SK-N-MC (cell line): Measurements from ENCODE around the gene OR13C5.

Experiments used
- DNase-seq: peaks from one replicate; pipeline ENCODE4 v3.0.0-alpha.2; 2011; ENCODE audit warnings: low read depth, low spot score
- H3K27ac ChIP-seq: fragments of 200-600 bp; sonication (generic); 2 replicates; pipeline ENCODE4 v1.5.1; 2016; ENCODE audit warnings: mixed run types
- H3K36me3 ChIP-seq: fragments of 200-600 bp; sonication (generic); 2 replicates; pipeline ENCODE4 v1.6.1; 2017; ENCODE audit warnings: antibody characterized with exemption, low read length, mixed read lengths; ENCODE audit not compliant: insufficient read depth
- H3K4me3 ChIP-seq: fragments of 200-600 bp; sonication (generic); 2 replicates; pipeline ENCODE4 v1.5.1; 2016
- H3K9ac ChIP-seq: fragments of 200-600 bp; sonication (generic); 2 replicates; pipeline ENCODE4 v1.8.0; 2017; ENCODE audit warnings: mixed run types, mixed read lengths; ENCODE audit not compliant: insufficient read length
- H3K9me3 ChIP-seq: fragments of 200-600 bp; sonication (generic); 2 replicates; pipeline ENCODE4 v1.6.1; 2017; ENCODE audit warnings: low read depth, mild to moderate bottlenecking, antibody characterized with exemption, low read length, moderate library complexity, mixed read lengths
- EZH2 ChIP-seq: fragments of 200-600 bp; sonication (generic); IDR thresholded peaks from one replicate; pipeline ENCODE4 v1.6.1; 2017; ENCODE audit warnings: antibody characterized with exemption
- FOXP2 ChIP-seq: optimal IDR thresholded peaks from 2 replicates; pipeline ENCODE3; 2011; ENCODE audit warnings: mild to moderate bottlenecking, moderate library complexity; ENCODE audit not compliant: insufficient read depth; ENCODE audit errors: extremely low read length, control extremely low read depth
- POLR2AphosphoS5 ChIP-seq: IDR thresholded peaks from 2 replicates; pipeline ENCODE4 v1.6.1; 2012; ENCODE audit warnings: mild to moderate bottlenecking, low read depth, low read length, borderline replicate concordance

OR13C5 gene

DNA sequence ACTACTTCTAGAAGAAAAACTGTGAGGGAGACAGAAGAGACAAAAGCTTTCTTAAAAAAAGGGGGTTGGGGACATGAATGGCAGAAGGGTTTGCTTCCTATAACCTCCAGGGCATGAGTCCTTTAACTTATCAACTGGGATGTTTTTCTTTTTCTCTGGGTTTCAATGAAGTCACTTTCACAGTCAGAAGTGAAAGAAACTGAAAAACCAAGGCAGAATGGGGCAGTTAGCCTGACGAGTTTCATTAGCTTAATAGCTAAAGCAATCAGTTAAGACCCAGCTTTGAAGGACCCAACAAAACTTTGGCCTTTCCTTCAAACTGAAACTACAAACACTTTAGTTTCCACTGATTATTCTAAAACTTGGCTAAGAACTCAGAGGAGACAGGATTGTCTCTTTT lies 34.9 kb downstream of the OR13C5 start:
- Histone ChIP-seq H3K9ac (no peak overlapping the region), H3K27ac (no peak overlapping the region), H3K36me3 (no peaks in the 10 kb centered on the region), H3K9me3 (no peaks in the 10 kb centered on the region), H3K4me3 (no peak overlapping the region)
- DNase-seq: no peak
- TF ChIP-seq EZH2 (no peak), POLR2AphosphoS5 (no peak), FOXP2 (no peak)

DNA sequence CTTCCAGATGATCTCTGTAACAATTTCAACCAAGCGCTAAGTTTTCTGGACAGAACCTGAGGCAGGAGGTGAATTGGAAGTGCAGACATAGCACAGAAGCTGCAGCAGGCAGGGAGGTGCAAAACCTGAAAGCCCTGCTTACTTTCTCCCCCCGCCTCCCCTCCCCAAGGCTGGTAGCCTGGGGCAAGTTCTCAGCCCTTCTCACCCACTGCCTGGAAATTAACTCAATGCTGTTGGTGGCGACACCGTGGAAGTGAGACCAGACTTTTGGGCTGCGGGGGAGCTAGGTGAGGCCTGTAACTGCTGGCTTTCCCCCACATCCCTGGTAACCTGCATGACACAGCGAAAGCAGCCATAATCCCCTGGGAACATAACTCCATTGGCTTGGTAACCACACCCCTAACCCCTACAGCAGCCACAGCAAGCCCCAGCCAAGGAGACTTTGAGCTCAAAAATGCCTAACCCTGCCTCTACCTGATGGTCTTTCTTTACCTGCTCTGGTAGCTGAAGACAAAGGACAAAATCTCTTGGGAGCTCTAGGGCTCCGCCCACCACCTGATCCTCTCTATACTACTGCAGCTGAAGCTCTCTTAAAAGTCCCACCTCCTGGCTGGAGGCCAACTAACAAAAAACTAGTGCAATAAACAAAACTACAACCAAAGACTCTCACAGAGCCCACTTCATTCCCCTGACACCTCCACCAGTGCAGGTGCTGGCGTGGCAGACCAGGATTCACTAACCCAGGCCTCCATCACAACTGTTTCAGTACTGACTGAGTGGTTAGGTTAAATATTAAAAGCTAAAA lies 42.2 kb downstream of the OR13C5 start:
- H3K27ac ChIP-seq: no peak overlapping the region
- H3K36me3 ChIP-seq: no peaks in the 10 kb centered on the region
- no peak for DNase-seq
- H3K9ac ChIP-seq: no peak overlapping the region
- H3K4me3 ChIP-seq: no peak overlapping the region
- TF ChIP-seq POLR2AphosphoS5 (no peak), FOXP2 (no peak), EZH2 (no peak)
- H3K9me3 ChIP-seq: no peaks in the 10 kb centered on the region

DNA sequence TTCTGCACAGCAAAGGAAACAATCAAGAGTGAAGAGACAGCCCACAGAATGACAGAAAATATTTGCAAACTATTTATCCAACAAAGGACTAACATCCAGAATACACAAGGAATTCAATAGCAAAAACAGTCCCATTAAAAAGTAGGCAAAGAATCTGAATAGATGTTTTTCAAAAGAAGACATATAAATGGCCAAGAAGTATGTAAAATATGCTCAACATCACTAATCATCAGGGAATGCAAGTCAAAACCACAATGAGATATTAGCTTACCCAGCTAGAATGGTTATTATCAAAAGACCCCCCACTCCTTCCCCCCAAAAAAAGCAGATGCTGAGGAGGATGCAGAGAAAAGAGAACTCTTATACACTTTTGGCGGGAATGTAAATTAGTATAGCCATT lies 43.7 kb downstream of the OR13C5 start:
- Histone ChIP-seq H3K9ac (no peak overlapping the region), H3K4me3 (no peak overlapping the region), H3K9me3 (no peaks in the 10 kb centered on the region), H3K36me3 (no peaks in the 10 kb centered on the region), H3K27ac (no peak overlapping the region)
- no peak for TF ChIP-seq POLR2AphosphoS5
- no peak for TF ChIP-seq FOXP2
- no peak for TF ChIP-seq EZH2
- no peak for DNase-seq

DNA sequence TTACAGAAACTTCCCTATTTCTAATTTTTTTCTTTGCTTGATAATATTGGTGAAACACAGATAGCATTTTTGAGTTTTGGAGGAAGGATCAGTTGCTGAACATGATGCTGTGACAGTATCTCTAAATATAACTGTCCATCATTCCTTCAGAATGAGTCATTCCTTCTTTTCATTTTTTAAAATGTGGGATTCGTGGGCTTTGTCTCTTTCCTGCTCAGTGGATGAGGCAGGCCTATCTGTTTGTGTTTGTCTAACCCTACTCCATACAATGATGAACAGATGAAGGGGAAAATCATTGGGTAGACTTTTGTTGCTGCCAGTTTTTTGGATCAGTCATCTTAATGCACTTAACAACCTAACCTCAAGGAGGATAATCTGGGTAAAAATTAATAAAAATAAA lies 46.0 kb downstream of the OR13C5 start:
- no peak for TF ChIP-seq POLR2AphosphoS5
- no peak for TF ChIP-seq EZH2
- TF ChIP-seq FOXP2: no peak
- no peak overlapping the region for H3K4me3 ChIP-seq
- no peak overlapping the region for H3K9ac ChIP-seq
- no peak for DNase-seq
- H3K9me3 ChIP-seq: no peaks in the 10 kb centered on the region
- no peaks in the 10 kb centered on the region for H3K36me3 ChIP-seq
- no peak overlapping the region for H3K27ac ChIP-seq
